Measurements from ENCODE around the gene PHF10. TPM values are rescaled to one million over a fixed set of nuclear protein-coding genes. Genes with fewer than 3 reads are reported as not detected.

PHF10 gene
- total and polyA plus RNA-seq, 2 of the 4 experiments (the other 2 are of a cell fraction) = 7.3 to 15.9 TPM

DNA sequence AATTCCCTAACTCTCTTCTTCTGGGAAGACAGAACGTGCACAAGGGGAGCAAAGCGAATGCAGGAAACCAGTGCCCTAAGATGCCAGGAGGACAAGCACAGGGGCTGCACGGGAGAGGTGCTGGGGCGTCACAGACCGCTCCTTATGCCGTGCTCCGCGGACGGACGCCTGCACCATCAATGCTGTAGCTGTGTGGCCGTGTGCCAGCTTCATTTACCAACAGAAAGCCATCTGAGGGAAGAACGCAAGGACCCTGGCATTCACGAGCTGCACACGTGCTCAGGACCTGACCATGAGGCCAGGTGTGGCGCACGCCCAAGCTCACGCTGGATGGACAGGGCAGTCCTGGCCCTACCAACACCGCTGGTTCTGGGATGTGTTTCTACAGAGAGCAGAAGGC is 57.9 kb downstream of the PHF10 start:
- no peak overlapping the region for H3K4me3 ChIP-seq (ENCODE audit: insufficient read depth, low read depth, low read length)
- H2BK5ac ChIP-seq (ENCODE audit: low read depth, low read length, poor library complexity, severe bottlenecking) = no peak overlapping the region
- DNase-seq (no peak), ATAC-seq (ENCODE audit: low read depth) (no peak)
- H3K9ac ChIP-seq (ENCODE audit: low read depth, low read length) = no peak overlapping the region
- H3K4me2 ChIP-seq (ENCODE audit: low read depth, low read length) = no peak overlapping the region
- WGBS, 2 experiments (ENCODE audit: extremely low coverage in 2 of 2, insufficient read length in 1 of 2) = 100% methylated on average over 10 of the region's 18 CpGs; no CpG with 5 or more reads in 1 of the 2 experiments
- H3K36me3 ChIP-seq (ENCODE audit: control insufficient read depth, insufficient read depth, low read length) = peaks cover 46% of the 10 kb centered on the region
- no peak overlapping the region for H3K27ac ChIP-seq (ENCODE audit: insufficient read depth, low read length)
- no peak overlapping the region for H4K91ac ChIP-seq (ENCODE audit: insufficient read depth, low read depth, low read length)
- H2AK5ac ChIP-seq (ENCODE audit: low read depth, low read length) = no peak overlapping the region
- H3K4ac ChIP-seq (ENCODE audit: low read depth, low read length) = no peak overlapping the region
- no peak overlapping the region for H2BK15ac ChIP-seq (ENCODE audit: low read depth, low read length)
- no peaks in the 10 kb centered on the region for H3K9me3 ChIP-seq (ENCODE audit: control insufficient read depth, insufficient read depth, low read length)
- dilution Hi-C loops (cut with HindIII; ENCODE audit: low sequenced_read_pairs, unreplicated experiment) (no loop called here), intact Hi-C loops (cut with micrococcal nuclease) (no loop called here), in situ Hi-C loops (cut with MboI; ENCODE audit: low sequenced_read_pairs) (no loop called here)
- no peak overlapping the region for H2AFZ ChIP-seq (replicated peaks; ENCODE audit: low read length, poor library complexity)
- H3K4me1 ChIP-seq (ENCODE audit: control insufficient read depth, insufficient read depth, low read length) = no peaks in the 10 kb centered on the region
- H2BK20ac ChIP-seq (ENCODE audit: low read depth, low read length) = no peak overlapping the region
- H4K5ac ChIP-seq (ENCODE audit: low read depth, low read length) = no peak overlapping the region
- H3K23ac ChIP-seq (ENCODE audit: low read depth, low read length) = no peak overlapping the region
- BruUV-seq (replicated peaks) = no TSS peak
- H3K56ac ChIP-seq (ENCODE audit: extremely low read depth, insufficient read depth, low read length) = no peak overlapping the region
- H2BK120ac ChIP-seq (ENCODE audit: low read depth, low read length) = no peak overlapping the region
- no peak overlapping the region for H3K18ac ChIP-seq (ENCODE audit: low read depth, low read length)
- ChIA-PET POLR2A (ENCODE audit: unreplicated experiment) (no interaction called here), CTCF (no interaction called here)
- H3K9me1 ChIP-seq (ENCODE audit: insufficient read depth, low read length) = peaks cover 6% of the 10 kb centered on the region; the same call in 1 of the 2 replicates
- no peak overlapping the region for H2AK9ac ChIP-seq (replicated peaks; ENCODE audit: low read depth, low read length, poor library complexity)
- H3K14ac ChIP-seq (replicated peaks; ENCODE audit: low read depth, low read length) = no peak overlapping the region
- no peaks in the 10 kb centered on the region for H4K20me1 ChIP-seq (ENCODE audit: insufficient read depth, low read length)
- no peaks in the 10 kb centered on the region for H3K27me3 ChIP-seq (ENCODE audit: control insufficient read depth, insufficient read depth, low read length)
- no peaks in the 10 kb centered on the region for H3K79me1 ChIP-seq (ENCODE audit: low read depth in 1 of 2, low read length in 2 of 2)
- no peak overlapping the region for H4K8ac ChIP-seq (ENCODE audit: low read depth in 2 of 2, low read length in 2 of 2)
- TF ChIP-seq USF2 (IDR thresholded peaks at IDR 0.05; ENCODE audit: low read depth, low read length) = no peak
- no peak for TF ChIP-seq FOS (IDR thresholded peaks at IDR 0.05; ENCODE audit: low read depth, low read length)
- TF ChIP-seq BHLHE40 (IDR thresholded peaks at IDR 0.05; ENCODE audit: low read depth, low read length) = no peak
- TF ChIP-seq POLR2A (IDR thresholded peaks at IDR 0.05; ENCODE audit: low read depth, low read length) = no peak
- no peak for TF ChIP-seq RAD21 (IDR thresholded peaks at IDR 0.05; ENCODE audit: low read length)

Data from IMR-90 (cell line).